GM19467 (cell line): ENCODE data around the gene CHD6.

Experiments used
- ATAC-seq: cut with Tn5 transposase; IDR thresholded peaks from one replicate; pipeline ENCODE4 v1.9.1; 2021; ENCODE audit warnings: mild to moderate bottlenecking, moderate library complexity; ENCODE audit not compliant: unreplicated experiment

The CHD6 gene

GRCh38 chr20:41433203-41433602, 185.0 kb downstream of the CHD6 start:
- no peak for ATAC-seq

DNA sequence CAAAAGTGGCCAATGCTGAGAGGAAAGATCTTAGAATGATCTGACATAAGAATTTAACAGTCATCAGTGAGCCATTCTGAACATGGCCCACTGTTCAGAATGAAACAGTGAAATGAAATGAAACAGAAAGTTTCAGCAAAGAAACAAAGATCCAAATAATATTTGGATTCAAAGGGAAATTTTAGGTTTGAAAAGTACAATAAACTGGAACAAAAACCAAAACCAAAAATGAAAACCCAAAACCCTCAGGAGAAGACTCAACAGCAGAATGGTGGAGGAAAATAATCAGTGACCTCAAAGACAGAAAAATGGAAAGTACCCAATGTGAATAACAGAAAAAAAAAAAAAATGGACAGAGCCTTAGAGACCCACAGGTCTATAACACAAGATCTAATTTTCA, 185.4 kb downstream of the CHD6 start:
- no peak for ATAC-seq

DNA sequence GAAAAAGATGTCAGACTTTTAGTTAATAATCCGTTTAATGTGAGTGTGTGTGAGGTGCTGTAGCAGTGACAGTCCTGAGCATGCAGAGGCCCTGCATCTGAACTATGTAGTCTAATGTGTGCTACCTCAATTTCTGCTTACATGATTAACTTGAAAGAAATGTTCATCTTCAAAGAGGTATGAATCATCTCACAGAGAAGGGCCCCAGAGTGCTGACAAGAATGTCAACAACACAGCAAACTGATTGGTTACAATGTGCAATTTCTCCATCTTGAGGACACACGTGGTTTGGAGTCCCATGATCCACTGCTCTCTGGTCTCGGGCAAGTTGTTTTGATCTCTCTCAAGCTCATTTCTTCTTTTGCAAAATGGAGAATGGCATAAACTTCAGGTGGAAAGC, 189.9 kb downstream of the CHD6 start:
- no peak for ATAC-seq

DNA sequence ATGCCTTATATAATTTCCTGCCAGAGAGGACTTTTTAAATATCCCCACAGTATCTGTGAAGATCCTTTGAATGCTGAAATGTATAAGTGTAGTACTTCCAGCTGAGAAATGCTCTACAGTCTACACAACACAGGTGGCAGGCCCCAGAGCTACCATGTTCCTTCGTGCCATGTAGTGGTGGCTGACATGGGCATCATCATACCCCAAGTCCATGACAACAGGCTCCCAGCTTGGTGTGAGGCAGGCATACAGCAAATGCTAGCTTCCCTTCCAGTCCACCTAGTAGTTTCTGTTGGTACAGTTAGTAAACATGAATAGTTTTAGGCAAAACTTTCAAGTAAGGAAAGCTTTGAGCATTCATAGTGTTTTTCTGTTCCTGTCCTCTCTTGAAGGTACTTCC, 190.3 kb downstream of the CHD6 start:
- ATAC-seq, result no peak

DNA sequence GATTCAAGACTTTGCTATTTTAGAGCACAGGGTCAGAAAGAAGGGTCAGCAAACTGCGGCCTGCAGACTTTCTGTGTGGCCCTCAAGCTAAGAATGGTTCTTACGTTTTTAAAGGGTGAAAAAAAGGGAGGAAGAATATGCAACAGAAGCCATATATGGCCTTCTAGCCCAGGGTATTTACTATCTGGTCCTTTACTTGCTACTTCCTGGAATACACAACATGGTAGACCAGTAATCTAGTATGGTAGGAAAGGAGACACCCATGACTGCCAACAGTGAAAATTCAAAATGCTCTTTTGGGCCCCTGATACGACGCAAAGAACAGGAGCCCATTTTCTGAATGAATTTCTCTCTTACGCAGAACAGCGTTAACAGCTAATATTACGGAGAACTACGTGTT, 191.2 kb downstream of the CHD6 start:
- no peak for ATAC-seq

DNA sequence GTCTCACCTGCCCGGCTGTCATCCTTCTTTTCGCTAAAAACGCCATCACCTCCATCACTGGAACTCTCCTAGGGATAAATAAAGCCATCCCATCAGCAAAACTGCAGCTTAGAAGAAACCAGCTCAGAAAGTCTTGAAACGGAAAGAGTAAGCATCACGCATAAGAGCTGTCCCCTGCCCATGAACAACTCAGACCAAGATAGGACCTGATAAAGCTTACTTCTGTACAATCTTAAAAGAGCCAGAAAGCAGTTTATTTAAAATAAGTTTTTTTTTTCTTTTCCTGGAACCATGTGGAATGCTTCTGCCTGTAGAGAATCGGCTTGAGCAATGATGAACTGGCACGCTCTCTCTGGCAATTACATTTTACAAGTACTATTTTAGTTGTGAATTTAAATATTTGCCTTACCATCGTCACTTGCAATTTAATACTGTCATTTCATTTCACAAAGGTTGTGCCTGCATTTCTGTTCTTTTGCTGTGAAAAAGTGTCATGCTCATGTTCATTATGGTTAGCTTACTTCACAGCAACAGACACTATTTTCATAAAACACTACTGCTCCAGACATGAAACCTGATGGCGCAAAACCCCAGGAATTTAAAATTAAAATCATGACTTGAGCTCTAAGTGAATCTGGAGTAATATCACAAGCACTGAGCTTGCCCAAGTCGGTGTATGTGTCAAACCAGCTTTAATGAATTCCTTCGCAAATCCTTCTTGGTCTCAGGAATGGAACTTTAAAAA, 191.9 kb downstream of the CHD6 start:
- no peak for ATAC-seq

- ATAC-seq, result no peak
Measured at GRCh38 chr20:41425180-41425884, 192.8 kb downstream of the CHD6 start.

GRCh38 chr20:41424546-41424945, 193.6 kb downstream of the CHD6 start:
- ATAC-seq, result no peak

DNA sequence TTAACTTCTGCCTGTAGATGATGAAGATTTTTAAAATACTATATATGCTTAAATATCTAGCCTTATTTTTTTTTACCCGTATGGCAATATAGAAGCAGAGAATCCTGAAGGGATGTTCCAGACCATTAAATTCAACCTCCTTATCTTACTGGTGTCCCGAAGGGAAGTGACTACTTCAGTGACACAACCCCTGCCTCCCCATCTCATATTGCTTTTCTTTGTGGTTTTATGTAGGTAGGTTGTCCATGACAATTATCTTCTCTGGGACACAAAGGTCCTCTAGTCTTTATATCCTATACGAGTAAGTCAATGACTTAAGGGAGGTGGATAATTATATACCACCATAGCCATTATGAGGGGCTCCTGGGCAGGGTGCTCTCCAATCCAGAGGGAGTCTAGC, 194.2 kb downstream of the CHD6 start:
- ATAC-seq, result no peak

DNA sequence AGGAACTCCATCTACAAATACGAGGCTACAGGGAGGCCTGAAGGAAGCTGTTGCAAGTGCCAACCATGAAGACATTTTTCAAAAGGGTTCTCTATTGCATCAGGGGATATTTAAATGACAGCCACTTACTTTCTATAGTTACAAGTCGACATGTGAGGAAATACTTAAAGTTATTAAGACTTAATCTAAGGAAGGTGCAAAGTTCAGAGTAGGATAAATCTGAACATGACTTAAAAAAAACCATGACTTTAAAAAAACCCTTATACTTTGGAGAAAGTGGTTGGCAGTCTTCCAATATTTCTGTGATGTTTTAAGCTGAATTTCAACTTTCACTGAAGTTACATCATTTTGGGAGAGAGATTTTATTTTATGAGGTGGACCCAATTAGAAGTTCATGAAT, 195.2 kb downstream of the CHD6 start:
- no peak for ATAC-seq

- ATAC-seq, result no peak
Measured at GRCh38 chr20:41418739-41419293, 199.4 kb downstream of the CHD6 start.

GRCh38 chr20:41418031-41418430, 200.1 kb downstream of the CHD6 start:
- no peak for ATAC-seq

- ATAC-seq, result no peak
Measured at GRCh38 chr20:41415191-41415590, 203.0 kb downstream of the CHD6 start.

DNA sequence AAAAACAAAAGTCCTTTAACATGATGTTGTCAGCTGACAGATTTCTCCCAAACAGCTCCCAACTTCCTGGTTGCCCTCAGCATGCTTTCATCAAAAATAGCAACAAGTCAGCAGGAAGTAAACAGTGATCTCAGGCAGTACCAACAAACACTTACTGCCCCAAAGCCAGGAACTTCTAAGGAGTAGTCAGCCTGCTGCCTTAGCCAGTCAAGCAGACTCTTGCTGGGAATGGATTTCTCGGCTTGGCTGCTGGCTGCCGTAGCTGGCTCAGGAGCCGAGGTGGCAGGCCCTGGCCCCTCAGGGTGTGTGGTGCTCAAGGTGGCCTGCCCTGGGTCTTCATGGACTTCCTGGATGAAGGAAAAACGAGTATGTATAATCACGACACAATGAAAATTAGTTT, 205.0 kb downstream of the CHD6 start:
- no peak for ATAC-seq

DNA sequence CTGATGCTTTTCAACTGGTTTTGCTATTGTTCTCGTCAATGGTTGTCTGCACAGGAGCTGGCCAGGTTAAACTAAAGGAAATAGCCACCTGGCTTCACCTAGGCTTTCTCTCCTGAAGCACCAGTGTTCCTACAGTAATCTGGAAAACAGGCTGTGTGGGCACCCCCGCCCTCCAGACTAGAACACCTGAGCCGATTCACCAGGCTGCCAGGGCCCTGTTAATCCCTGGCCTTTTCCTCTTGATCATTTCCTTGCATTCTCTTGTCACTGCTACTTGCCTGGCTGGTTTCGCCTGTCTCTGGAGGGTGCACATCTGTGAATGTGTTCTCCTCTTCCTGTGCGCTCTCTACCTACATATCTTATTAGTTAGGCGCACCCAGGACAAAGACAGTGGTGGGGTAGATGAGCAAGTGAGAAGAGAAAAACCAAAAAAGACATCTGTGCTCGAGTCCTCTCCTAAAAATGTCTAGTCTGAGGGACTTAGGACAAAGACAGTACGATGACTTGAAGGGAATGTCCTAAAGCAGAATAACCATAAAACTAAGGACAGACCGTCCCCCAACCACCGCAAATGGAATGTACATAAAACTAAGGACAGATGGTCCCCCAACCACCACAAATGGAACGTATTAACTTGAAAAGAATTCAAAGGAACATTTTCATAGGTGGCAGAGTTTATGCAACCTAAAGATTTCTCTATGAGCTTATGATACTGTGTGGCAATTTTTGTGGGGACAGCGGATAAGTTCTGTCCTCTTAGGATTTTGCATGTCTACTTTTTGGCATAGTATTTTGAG, 205.7 kb downstream of the CHD6 start:
- ATAC-seq, result no peak

DNA sequence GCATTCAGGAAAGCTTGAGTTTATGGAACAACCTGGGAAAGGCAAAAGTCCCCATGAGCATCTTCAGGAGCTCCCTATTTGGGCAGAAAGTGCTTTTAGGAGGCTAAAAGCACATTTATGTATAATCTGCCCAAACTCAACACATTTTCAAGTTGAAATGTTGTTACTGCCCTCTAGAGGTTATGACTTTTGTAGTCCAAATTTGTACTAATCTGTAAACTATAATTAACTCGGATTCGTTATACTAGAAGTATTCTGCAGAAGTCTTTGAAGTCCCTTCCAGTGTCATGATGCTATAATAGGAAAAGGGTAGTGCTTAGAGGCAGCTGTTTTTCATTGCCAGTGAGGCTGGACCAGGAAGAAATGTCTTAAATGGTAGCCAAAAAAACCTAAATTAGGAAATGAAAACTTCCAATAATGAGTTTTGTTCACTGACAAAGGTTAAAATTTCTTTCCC, 206.8 kb downstream of the CHD6 start:
- ATAC-seq, result no peak

DNA sequence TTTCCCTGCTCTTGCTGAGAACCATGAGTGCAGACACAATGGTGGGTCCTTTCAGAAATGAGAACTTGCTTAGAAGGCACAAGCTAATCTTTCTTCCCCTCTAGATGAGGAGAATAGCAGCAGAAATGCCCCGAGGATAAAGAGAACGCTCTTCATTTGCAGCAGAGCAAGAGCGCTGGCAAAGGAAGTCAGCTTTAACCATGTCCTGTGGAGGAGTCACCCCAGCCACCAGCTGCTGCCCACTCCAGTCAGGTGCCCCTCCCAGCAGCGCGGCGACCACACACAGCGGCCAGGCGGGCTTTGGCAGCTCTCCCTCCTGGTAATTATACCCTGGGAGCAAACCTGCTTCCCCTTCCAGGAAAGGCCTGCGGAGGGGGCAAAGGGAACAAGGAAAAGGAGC, 209.2 kb downstream of the CHD6 start:
- ATAC-seq, result no peak

- ATAC-seq, result peak; percentile 73
Measured at GRCh38 chr20:41408156-41408794, 209.9 kb downstream of the CHD6 start.

- ATAC-seq, result no peak
Measured at GRCh38 chr20:41407607-41408006, 210.6 kb downstream of the CHD6 start.

- no peak for ATAC-seq
Measured at GRCh38 chr20:41406896-41407444, 211.2 kb downstream of the CHD6 start.

DNA sequence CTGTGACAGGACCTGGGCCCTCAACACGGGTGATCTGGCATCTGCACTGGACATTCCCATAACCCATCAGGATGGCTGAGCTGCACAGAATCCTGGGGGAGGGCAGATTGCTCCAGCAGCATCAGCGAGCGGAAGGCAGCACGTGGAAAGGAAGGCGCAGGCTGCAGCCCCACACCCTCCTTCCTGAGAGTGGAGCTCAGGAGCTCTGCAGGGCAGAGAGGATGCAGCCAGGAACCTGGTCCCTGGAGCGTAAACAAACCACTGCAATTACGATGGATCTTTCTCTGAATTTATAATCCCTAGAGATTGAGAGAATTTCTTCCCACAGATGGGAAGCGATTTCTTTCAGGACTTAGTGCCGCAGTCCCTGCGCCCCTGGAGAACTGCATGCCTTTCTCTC, 211.8 kb downstream of the CHD6 start:
- no peak for ATAC-seq
